Measurements from ENCODE around the gene PRDX5.

Gene PRDX5

GRCh38 chr11:64296236-64296635, 21.7 kb upstream of the PRDX5 start:
- Histone ChIP-seq H3K4me3 (replicated peaks; ENCODE audit: insufficient read depth, low read length) (no peak overlapping the region), H3K27me3 (ENCODE audit: insufficient read depth, poor library complexity, severe bottlenecking) (peaks cover 82% of the 10 kb centered on the region), H3K27ac (replicated peaks) (no peak overlapping the region)
- DNase-seq (ENCODE audit: low read depth in 1 of 2, low spot score in 1 of 2), result no peak
- TF ChIP-seq CTCF (IDR thresholded peaks at IDR 0.05; ENCODE audit: insufficient read depth, low read length), result no peak
- no peak for TF ChIP-seq GABPA (IDR thresholded peaks at IDR 0.05; ENCODE audit: low read depth)
- TF ChIP-seq SPI1 (IDR thresholded peaks at IDR 0.05; ENCODE audit: borderline replicate concordance, low read depth), result no peak
- TF ChIP-seq, protein P1, sequence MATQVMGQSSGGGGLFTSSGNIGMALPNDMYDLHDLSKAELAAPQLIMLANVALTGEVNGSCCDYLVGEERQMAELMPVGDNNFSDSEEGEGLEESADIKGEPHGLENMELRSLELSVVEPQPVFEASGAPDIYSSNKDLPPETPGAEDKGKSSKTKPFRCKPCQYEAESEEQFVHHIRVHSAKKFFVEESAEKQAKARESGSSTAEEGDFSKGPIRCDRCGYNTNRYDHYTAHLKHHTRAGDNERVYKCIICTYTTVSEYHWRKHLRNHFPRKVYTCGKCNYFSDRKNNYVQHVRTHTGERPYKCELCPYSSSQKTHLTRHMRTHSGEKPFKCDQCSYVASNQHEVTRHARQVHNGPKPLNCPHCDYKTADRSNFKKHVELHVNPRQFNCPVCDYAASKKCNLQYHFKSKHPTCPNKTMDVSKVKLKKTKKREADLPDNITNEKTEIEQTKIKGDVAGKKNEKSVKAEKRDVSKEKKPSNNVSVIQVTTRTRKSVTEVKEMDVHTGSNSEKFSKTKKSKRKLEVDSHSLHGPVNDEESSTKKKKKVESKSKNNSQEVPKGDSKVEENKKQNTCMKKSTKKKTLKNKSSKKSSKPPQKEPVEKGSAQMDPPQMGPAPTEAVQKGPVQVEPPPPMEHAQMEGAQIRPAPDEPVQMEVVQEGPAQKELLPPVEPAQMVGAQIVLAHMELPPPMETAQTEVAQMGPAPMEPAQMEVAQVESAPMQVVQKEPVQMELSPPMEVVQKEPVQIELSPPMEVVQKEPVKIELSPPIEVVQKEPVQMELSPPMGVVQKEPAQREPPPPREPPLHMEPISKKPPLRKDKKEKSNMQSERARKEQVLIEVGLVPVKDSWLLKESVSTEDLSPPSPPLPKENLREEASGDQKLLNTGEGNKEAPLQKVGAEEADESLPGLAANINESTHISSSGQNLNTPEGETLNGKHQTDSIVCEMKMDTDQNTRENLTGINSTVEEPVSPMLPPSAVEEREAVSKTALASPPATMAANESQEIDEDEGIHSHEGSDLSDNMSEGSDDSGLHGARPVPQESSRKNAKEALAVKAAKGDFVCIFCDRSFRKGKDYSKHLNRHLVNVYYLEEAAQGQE (IDR thresholded peaks at IDR 0.05; ENCODE audit: insufficient replicate concordance, low read depth), result no peak

DNA sequence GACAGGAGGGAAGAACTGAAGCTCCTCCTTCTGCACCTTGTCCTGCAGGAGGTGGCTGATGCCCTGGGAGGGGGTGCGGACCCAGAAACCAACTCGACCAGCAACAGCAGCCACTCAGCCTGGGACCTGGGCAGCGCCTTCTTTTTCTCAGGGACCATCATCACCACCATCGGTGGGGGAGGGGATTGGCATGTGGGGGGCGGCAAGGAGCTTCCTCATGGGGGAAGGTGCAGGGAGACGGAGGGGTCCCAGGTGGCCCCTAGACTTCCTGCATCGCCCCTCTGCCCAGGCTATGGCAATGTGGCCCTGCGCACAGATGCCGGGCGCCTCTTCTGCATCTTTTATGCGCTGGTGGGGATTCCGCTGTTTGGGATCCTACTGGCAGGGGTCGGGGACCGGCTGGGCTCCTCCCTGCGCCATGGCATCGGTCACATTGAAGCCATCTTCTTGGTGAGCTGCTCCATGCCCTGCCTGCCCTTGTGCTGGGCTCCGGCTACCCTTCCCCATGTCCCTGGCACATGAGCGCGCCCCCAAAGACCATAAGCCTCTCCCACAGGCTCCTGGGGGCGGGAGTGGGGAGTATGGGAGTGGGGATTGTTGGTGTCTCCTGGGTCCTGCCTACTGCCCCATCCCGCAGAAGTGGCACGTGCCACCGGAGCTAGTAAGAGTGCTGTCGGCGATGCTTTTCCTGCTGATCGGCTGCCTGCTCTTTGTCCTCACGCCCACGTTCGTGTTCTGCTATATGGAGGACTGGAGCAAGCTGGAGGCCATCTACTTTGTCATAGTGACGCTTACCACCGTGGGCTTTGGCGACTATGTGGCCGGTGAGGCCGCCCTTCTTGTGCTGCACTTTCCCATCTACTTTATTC, 20.9 kb upstream of the PRDX5 start:
- Histone ChIP-seq H3K27me3 (ENCODE audit: insufficient read depth, poor library complexity, severe bottlenecking) (peaks cover 81% of the 10 kb centered on the region), H3K4me3 (replicated peaks; ENCODE audit: insufficient read depth, low read length) (no peak overlapping the region), H3K27ac (replicated peaks) (no peak overlapping the region)
- no peak for DNase-seq (ENCODE audit: low read depth in 1 of 2, low spot score in 1 of 2)
- TF ChIP-seq POLR2AphosphoS5 (IDR thresholded peaks at IDR 0.05; ENCODE audit: low read depth), result no peak
- TF ChIP-seq, protein P1 (IDR thresholded peaks at IDR 0.05; ENCODE audit: insufficient replicate concordance, low read depth), result no peak
- TF ChIP-seq GABPA (IDR thresholded peaks at IDR 0.05; ENCODE audit: low read depth), result no peak
- no peak for TF ChIP-seq CTCF (IDR thresholded peaks at IDR 0.05; ENCODE audit: insufficient read depth, low read length)
- no peak for TF ChIP-seq SPI1 (IDR thresholded peaks at IDR 0.05; ENCODE audit: borderline replicate concordance, low read depth)

GRCh38 chr11:64297699-64298358, 20.1 kb upstream of the PRDX5 start:
- Histone ChIP-seq H3K4me3 (replicated peaks; ENCODE audit: insufficient read depth, low read length) (no peak overlapping the region), H3K27me3 (ENCODE audit: insufficient read depth, poor library complexity, severe bottlenecking) (peaks cover 74% of the 10 kb centered on the region)

More at GRCh38 chr11:64297699-64298358, 20.1 kb upstream of the PRDX5 start:
- H3K27ac ChIP-seq (replicated peaks), result no peak overlapping the region
- TF ChIP-seq SPI1 (IDR thresholded peaks at IDR 0.05; ENCODE audit: borderline replicate concordance, low read depth) (no peak), GABPA (IDR thresholded peaks at IDR 0.05; ENCODE audit: low read depth) (no peak), CTCF (IDR thresholded peaks at IDR 0.05; ENCODE audit: insufficient read depth, low read length) (no peak), POLR2AphosphoS5 (IDR thresholded peaks at IDR 0.05; ENCODE audit: low read depth) (no peak)
- TF ChIP-seq, protein P1 (IDR thresholded peaks at IDR 0.05; ENCODE audit: insufficient replicate concordance, low read depth), result no peak
- DNase-seq (ENCODE audit: low read depth in 1 of 2, low spot score in 1 of 2), result peak in 1 of 2 experiments; percentile 69

Data from HL-60 (cell line).